Hypothalamus (tissue), 51 donors: ENCODE measurements around the gene TM9SF4.
"Not testable (repeated sequence)": the region's sequence is repeated elsewhere in the genome, so short reads cannot be mapped to it uniquely, and the experiment has no call there.

ENCODE experiments used
- DNase-seq, 51 donors: peaks; one replicate each; lab custom pipeline; 2025; lab: John Stamatoyannopoulos, UW

TM9SF4 gene

GRCh38 chr20:32155017-32155981 is 45.8 kb downstream of the TM9SF4 start:
- DNase-seq, result peak in 40 of 51 donors; percentile 3 to 76 (median 29)

- no peak for DNase-seq
Measured at GRCh38 chr20:32157611-32158010, 48.1 kb downstream of the TM9SF4 start.

- DNase-seq, result no peak
Measured at GRCh38 chr20:32158351-32158750, 48.8 kb downstream of the TM9SF4 start.

DNA sequence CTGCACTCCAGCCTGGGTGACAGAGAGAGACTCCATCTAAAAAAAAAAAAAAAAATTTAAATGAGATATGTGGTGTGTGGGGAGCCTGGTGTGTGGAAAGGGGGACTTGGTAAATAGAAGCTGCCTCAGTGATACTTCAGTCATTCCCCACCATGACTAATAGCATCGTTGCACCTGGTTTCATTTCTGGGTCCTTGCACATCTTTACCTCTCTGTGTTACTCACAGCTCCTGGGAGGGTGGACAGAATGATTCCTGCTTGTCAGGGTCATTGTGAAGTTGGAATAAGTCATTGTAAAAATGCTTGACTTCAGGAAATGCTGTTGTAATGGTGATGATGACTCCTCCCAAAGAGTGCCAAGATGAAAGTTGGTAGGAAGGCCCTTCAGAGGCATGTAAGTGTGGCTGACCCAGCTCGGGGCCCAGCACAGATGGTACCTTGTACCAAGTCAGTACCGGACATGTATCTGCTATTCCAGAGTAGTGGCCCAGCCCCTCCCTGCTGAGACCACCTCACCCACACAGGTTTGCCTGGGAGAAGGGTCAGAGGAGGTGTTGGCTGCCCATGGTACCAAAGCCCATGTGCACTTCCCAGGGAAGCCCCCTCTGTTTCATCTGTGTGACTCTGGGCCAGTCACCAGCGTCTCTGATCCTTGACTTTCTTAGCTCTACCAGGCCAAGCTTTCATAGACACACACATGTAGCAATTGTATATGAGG is 49.6 kb downstream of the TM9SF4 start:
- DNase-seq, result no peak

- DNase-seq, result no peak
Measured at GRCh38 chr20:32159766-32160221, 50.3 kb downstream of the TM9SF4 start.

DNA sequence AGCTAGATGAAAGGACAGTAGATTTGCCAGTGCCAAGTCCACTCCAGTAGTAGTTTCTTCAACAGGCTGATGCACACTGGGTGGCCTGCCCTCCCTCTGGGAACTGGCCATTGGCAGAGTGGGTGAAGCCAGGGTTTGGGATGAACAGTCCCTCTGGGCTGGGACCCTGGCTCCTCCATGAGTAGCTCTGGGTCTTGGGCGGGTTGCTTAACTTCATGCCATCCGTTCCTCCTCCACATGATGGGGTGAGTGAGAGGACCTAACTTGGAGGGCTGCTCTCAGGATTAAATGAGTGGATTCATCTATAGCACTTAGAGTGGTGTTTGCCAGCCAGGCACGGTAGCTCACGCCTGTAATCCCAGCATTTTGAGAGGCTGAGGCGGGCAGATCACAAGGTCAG is 50.8 kb downstream of the TM9SF4 start:
- no peak for DNase-seq

DNA sequence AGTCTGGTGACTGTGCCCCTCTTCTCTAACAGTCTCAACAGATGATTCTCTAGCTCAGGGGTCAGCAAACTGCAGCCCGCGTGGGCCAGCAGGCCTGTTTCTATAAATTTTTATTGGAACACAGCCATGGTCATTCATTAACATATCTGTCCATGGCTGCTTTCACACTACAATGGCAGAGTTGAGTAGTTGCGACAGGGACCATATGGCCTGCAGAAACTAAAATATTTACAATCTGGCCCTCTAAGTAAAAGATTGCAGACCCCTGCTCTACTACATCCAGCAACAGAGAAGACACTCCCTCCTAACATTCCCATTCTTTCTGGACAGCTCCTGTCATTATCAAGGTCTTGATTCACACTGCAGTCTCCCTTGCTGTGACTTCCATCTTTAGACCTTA is 52.8 kb downstream of the TM9SF4 start:
- no peak for DNase-seq

DNA sequence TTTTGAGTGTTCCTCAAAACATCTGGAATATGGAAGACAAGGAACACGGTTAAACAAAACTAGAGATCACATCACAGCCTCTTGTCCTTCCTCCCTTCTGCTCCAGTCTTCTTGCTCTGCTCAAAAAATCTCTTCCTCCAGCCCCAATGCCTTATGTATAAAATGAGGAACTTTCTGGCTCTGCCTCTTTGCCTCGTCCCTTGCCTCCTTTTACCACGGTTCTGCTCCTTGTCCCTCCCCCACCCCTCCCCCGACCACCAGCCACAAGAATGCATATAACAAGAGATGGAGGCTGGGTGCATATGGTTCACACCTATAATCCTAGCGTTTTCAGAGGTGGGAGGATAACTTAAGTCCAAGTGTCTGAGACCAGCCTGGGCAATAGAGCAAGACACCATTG is 54.4 kb downstream of the TM9SF4 start:
- DNase-seq, result no peak

GRCh38 chr20:32164984-32165735 is 55.6 kb downstream of the TM9SF4 start:
- DNase-seq, result no peak

- DNase-seq, result no peak
Measured at GRCh38 chr20:32165836-32166545, 56.5 kb downstream of the TM9SF4 start.

DNA sequence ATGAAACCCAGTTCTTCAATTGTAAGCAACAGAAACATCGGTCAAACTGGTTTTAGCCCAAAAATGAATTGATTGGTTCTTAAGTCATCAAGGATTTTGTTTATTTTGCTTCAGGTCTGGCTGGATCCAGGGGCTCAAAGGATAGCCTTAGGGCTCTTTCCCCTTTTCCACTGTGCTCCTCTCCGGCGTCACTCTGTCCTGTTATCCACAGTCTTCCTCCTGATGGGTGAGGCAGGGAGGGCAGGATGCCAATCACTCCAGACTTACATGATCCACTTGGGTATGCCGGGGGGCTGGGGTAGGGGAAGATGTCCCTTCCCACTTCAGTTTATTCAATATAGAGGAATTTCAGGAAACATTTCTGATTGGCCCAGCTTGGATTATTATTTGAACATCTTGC is 58.0 kb downstream of the TM9SF4 start:
- no peak for DNase-seq

DNA sequence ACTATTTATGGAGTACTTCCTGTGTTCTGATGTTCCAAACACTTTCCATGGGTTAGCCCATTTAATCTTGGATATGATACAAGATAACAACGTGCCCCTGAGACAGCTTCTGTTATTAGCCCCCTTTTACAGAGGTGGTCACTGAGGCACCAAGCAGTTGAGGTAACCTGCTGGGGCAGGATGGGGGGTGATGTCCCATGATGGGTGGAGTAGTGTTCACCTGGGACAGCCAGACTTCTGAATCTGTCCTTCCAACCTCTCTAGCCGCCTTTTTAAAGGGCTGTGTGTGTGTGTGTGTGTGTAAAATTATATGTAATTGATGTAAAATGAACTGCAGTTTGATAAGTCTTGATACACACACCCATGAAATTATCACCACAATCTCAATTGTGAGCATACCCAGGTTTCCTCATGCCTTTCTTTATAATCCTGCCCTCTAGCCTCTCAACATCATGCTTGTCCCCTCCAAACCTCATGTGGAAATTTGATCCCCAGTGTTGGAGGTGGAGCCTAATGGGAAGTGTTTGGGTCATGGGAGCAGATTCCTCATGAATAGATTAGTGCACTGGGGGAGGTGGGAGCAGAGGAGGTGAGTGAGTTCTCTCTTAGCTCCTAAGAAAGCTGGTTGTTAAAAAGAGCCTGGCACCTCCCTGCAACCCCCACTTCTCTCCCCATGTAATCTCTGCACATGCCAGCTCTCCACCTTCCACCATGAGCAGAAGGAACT is 58.8 kb downstream of the TM9SF4 start:
- DNase-seq, result no peak

DNA sequence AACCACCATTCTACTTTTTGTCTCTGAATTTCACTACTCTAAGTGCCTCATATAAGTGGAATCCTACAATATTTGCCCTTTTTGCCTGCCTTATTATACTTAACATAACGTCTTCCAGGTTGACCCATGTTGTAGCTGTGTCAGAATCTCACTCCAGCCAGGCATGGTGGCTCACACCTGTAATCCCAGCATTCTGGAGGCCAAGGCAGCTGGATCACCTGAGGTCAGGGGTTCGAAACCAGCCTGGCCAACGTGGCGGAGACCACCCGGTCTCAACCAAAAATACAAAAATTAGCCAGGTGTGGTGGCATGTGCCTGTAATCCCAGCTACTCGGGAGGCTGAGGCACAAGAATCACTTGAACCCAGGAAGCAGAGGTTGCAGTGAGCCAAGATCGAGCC is 68.2 kb downstream of the TM9SF4 start:
- not testable (repeated sequence) for DNase-seq

DNA sequence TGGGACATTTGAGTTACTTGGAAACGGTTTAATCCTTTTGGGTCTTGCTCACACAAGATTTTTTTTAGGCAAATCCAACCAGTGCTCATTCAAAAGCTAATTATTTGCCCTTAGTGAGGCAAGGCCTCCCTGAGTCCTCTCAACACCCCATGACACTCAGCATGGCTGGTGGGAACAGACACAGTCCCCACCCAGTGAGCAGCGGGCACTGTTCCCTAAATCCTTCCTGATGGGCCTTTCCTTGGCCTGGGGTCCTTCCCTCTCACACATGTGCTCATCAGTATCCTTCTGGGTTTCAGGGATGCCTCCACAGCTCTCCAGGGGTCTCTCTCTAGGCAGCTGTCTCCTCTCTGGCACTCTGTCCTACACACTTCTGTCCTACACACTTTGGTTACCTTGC is 70.0 kb downstream of the TM9SF4 start:
- no peak for DNase-seq

DNA sequence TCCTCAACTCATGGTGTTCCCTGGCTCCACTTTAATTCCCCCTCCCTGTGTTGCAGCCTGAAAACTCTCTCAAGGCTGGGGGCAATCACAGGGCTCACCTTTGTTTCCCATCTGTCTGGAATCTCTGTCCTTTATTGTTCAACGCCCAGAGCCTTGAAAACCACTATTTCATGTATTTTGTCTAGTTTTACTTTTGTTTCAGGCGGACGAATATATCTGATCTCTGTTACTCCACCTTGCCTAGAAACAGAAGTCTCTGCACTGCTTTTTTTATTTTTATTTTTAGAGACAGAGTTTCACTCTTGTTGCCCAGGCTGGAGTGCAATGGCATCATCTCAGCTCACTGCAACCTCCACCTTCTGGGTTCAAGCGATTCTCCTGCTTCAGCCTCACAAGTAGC is 70.4 kb downstream of the TM9SF4 start:
- DNase-seq, result no peak

DNA sequence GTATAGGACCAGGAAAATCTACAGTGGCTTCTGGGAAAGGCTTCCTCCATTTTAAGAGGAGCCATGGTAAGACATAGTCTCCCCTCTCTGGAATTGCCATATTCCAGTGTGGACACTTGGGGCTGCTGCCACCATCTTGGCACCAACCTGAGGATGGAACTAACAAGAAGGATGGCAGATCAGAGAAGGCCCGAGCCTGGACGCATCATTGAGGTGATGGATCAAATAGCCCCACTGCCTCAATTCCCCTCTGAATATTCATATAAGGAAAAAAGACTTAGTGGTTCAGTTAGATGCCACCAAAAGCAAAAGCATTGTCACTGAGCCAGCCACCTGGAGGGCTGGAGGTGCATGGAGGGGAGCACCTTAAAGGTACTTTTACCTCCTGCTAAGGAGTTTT is 72.1 kb downstream of the TM9SF4 start:
- no peak for DNase-seq

- no peak for DNase-seq
Measured at GRCh38 chr20:32183947-32184635, 74.6 kb downstream of the TM9SF4 start.

GRCh38 chr20:32184961-32185603 is 75.6 kb downstream of the TM9SF4 start:
- no peak for DNase-seq

DNA sequence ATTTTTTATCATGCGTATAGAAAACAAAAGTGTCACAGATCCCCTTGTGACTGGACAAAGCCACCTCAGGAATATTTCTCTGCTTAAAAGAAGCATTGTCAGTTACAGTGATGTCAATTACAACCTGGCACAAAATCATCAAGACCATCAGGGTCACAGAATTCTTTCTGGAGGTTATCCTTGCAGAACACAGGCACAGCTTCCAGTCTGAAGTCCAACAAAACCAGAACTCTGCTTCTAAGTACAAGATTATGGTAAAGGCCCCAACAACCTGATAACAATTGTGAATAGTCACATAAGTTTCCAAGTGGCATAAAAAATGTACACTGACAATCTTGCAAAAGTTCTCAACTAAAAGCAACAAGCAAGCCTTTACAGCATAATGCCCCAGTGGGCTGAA is 77.0 kb downstream of the TM9SF4 start:
- no peak for DNase-seq
